T1000 (cell line): ENCODE data around the gene RTKN.

Experiments
- DNase-seq: peaks from one replicate; lab custom pipeline; 2025; ENCODE audit warnings: mixed read lengths; lab: John Stamatoyannopoulos, UW

Gene RTKN

DNA sequence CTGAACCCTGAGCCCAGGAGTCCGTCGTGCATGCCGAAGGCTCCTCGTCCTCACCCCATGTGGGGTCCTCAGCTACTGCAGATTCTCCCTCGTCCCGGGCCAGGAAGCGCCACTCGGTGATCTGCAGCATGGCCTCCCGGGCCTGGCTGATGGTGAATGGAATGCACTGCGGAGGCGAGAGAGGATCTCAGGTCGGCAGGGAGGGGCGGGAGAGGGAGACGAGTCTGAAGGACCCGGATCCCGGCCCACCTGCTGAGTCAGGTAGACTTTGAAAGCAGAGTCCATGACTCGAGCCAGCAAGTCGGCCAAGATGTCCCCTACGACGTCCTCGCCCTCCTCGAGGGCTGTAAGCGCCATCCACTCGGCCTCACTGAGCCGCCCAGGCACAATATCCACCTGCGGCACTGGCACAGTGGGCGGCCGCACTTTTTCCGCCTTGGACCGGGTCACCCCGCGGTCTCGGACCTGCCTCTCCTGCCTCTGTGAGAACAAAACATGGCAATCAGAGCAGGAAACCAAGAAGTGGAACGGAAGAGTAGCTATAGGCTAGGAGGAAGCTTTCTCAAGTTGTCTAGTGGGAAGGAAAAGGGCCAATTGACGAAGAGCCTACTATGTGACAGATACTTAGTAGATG, 25.9 kb downstream of the RTKN start:
- DNase-seq: no peak

DNA sequence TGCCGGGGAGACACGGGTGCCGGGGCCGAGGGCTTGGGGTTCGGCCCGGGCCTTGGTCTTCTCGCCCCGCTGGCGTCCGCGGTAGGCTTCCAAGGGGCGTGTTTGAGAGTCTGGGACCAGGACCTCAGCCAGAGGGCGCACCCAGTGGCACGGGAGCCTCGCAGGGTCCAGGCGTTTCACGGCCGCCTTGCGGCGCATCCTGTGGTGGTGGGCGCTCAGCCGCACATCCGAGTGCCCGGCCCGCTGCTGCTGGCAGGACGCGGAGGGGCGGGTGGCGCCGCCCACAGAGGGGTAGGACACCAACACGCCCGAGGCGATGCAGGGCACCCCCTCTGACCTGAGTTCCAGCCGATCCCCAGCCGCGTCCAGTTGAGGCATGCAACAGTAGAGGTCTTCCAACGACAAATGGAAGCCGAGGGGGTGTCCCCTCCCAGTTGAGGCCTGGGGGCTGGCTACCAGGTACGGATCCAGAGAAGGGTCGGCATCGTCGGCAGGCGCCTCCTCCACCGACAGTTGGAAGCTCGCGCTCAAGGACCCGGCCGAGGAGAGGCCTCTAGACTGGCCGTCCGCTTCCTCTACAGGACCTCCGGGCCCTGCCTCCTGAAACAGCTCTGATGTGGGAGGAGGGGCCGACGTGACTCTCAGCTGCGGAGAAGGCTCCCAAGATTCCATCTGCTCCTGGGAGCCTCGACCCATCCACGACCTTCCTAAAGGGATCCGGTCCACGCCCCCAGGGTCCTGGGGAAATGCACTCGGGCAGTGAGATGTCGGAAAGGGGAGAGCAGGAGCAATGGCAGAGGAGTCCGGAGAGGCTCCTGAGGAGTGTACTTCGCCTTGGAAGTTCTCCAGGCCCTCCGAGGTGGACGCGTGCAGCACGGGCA, 26.6 kb downstream of the RTKN start:
- no peak for DNase-seq

DNA sequence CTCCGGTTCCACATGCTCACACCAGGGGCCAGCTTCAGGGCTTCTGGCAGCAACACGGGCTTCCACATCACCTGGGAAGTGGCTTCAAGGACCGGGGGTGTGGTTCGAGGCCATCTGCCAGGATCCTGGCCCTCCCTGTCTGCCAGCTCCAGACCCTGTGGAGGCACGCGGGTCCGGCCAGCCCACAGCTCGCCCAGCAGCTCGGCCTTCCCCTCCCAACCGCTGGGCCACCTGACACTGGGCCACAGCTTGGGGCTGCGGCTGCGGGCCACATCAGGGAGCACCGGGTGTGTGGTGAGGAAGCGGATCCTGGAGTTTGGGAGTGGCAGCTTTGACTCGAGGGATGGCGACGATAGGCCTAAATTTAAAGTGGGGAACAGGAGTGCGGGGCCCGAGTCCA, 27.3 kb downstream of the RTKN start:
- DNase-seq: no peak

DNA sequence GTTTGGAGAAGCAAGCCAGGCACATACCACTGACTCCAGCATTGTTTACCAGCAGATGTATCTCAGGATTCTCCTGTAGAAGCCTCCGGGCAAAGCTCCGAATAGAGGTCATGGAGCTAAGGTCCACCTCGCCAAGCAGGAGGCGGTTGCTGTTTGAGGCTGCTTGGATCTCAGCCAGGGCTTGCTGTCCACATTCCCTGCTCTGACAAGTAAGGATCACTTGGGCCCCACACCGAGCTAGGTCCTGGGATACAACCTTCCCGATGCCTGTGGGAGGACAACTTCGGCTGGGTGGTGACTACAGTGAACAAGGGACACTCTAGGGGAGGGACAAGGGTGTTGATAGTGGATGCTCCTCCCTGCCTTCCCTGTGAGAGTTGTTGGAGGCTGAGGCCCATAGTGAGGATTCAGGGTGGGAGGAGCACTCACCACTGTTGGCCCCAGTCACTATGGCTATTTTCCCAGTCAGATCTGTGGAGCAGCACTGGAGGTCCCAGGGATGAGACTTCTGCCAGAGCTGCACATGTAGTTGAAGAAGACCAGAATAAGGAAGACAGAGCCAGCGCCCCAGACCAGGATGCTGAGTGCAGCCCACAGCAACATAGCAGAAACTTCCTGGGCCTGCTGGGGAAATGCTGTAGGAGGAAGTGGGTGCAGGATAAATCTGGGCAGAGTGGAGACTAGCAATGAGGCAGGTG, 28.6 kb downstream of the RTKN start:
- DNase-seq: no peak

DNA sequence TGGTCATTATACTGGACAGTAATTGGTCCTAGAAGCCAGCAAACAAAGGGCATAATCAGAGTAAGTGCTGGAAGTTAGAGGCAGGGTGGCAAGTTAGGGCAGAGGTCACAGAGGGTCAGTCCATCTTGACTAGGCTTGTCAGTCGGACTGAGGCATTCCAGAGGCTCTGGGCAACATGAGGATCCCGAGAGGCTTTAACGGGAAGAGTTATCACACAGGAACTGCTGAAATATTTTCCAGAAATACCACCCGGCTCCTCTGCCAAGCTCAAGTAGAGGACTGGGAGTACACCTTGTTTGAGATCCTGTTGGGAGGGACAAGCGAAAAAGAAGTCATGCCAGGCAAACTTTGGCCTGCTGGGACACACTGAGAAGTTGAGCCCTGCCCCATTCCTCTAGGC, 34.1 kb downstream of the RTKN start:
- DNase-seq: no peak

DNA sequence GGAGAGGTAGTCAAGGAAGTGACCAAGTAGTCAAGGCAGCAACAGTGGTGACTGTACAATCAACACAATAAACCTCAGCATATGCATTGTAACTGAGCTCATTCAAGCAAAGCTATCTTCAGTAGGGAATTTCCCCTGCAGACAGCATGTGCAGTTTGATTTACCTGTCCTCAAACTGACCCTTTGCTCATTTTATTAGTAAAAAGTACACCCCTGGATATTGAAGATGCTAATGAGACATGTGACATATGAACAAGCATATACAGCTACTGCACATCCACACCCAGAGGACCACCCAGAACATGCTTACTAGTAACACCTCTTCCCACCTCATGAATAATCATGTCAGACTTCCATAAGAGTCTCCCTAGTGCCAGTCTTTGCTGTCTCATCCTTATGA, 35.7 kb downstream of the RTKN start:
- DNase-seq: no peak

DNA sequence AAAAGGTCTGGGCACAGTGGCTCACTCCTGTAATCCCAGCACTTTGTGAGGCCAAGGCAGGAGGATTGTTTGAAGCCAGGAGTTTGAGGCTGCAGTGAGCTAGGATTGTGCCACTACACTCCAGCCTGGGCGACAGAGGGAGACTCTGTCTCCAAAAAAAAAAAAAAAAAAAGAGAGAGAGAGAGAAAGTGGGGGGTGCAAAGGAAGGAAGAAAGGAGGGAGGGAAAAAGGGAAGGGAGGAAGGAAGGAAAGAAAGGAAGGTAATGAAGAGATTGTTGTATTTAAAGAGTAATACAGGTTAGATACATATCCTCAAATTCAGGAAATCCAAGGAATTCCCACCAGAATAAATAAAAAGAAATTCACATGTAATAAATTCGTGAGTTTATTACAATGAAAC, 39.8 kb downstream of the RTKN start:
- no peak for DNase-seq

DNA sequence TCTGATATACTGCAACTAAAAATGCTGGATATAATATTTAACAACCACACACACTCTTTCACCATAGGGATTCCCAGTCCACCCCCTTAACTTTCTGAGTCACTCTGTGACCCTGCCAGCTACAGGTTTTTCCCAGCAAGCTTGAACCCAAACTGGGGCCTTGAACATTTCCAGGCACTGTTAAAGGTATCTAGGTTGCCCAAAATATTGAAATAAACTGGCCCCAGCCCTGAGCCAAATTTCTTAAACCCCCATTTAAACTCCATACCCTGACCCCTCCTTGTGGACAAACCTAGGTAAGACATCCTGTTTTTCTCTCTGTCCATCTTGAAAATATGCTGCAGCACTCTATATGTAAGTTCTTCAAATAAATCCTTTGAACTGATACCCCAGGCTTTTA, 42.0 kb downstream of the RTKN start:
- DNase-seq: no peak

DNA sequence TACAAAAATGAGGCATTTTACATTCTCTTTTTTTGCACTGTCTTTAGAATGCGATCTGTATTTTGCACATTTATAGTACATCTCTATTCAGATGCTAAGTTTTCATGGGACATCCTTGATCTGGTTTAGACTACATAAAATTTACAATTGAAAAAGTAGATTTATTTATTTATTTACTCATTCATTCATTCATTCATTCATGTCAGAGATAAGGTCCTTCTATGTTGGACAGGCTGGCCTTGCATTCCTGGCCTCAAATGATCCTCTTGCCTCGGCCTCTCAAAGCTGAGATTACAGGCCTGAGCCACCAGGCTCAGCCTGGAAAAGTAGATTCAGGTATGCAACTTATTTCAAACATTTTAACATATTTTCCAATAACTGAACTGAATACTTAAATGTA, 45.6 kb downstream of the RTKN start:
- no peak for DNase-seq

DNA sequence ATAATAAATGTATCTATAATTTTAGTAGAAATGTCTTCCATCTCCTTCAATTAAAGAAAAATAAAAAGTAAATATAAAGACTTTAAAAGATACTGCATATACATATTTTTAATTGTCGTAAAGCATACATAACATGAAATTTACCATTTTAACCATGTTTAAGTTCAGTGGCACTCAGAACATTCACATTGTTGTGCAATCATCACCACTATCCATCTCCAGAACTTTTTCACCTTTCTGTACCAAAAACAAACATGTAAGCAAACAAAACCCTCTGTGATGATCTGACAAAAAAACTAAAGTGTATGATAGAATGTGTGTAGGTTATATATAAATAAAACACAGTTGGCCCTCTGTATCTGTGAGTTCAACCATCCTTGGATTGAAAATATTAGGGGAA, 48.2 kb downstream of the RTKN start:
- no peak for DNase-seq

DNA sequence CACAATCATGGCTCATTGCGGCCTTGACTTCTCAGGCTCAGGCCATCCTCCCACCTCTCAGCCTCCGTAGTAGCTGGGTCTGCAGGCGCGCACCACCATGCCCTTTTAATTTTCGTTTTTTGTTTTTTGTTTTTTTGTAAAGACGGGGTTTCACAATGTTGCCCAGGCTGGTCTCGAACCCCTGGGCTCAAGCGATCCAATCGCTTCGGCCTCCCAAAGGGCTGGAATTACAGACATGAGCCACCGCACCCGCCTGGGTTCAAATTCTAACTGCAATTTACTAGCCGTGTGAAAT, 49.3 kb downstream of the RTKN start:
- no peak for DNase-seq

DNA sequence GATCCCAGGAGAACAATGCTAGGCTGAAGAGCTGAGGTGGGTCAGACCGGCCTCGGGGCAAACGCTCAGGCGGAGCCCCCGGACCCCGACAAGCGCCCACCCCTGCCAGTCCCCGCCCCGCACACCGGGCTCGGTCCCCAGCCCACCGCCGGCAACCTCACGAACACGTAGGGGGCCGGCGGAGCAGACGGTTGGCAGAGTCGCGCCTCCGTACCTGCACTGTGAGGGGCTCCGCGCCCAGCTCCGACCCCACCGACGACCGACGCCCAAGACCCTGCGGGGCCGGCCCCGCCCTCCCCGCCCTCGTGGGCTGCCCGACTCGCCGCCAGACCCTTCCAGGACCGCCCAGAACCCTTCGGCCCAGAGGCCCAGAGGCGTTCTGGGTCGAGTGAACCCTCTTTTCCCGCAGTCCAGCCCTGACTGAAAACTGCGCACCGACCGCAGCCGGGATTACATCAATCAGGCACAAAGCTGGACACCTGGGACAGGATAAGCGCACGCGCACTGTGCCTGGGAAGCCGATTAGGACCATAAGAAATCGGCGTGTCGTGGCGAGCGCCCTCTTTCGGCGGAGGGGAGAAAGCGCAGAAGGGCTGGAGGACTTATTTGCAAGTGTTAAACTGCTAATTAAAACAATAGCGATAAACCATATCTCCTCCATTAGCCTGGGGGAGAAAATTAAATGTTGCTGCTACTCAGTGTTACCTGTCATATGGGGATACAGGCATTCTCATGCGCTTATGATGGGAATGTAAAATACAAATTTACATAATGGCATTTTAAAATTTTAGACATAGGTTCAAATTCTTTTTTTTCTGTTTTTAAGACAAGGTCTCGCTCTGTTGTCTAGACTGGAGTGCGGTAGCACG, 49.9 kb downstream of the RTKN start:
- DNase-seq: peak; percentile 77

DNA sequence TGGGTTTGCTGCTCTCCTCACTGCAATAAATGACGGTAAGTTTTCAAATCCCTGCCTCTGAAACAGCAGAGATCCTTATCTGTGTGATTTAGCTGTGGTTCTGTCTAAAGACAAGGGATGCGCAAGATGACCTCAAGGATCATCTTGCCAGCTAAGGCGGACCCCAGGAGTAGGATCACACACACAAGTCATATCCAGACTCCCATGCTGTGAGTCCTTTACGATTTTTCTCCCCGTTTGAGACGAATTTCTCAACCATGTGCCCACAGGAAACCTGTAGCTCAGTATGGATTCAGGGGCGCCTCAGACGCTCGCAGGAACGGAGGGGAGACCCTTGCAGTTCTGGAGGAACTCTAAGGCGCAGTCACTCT, 50.5 kb downstream of the RTKN start:
- no peak for DNase-seq

DNA sequence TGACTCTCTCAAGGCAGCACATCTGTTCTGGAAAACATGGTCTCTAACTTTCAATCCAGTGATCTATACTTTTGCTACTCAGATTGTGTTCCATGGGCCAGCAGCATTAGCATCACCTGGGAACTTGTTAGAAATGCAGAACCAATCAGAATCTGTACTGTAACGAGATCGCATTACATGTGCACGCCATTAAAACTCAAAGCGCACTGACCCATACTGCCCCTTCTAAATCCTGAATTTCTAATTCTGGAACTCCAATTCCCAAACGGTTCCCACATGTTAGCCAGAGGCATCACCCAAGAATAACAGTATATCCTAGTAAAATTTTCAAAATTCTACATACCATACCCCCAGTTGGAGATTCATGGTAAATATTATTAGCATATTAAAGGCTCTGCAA, 51.1 kb downstream of the RTKN start:
- DNase-seq: no peak

DNA sequence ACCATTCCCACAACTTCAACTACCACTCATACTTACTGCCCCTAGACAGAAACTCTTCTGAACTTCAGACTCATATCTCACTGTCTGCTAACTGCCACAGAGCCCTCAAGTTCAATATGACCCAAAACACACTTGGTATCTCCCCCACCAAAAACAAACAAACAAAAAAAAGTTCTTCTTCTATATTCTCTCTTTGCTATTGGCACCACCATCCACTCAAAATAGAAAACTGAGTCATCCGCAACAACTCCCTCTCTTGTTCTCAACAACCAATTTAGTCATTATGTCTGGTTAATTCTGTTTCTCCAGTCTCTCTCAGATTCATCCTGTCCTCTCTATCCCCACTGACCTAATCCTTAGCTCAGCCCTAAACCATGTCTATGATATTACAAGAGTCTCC, 54.4 kb downstream of the RTKN start:
- no peak for DNase-seq

DNA sequence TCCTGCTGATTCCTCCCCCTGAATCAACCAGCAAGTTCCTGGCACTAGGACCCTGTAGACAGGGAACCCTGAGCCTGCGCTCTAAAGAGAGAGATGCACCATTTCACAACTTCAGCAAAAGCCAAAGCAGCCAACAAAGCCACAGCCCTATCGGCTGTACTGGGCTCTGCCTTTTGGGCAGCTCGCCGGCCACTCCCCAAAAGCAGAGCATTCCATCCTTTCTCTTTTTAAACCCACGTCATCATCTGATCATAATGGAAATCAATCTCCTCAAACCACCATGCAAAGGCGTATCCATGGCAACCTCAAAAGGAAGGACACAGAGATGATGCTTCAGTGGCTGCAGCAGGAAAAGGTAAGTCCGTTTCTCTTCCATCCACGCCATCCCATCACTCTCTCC, 56.3 kb downstream of the RTKN start:
- no peak for DNase-seq

DNA sequence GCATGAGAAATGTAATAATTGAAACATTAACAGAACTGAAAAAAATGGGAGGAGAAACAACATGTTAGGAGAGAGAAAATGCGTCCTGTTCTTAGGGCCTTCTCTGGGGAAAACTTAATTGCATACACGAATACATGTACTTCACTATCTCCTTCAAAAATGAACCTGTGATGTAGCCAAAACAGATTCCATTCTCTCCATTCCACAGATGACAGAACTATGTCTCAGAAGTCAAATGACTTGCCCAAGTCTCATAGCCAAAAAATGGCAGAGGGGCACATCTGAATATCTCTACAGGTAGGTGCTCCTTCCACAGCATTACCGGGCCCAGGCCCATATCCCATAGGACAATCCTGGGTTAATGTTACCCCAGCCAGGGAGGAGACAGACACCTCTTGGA, 57.7 kb downstream of the RTKN start:
- DNase-seq: no peak

DNA sequence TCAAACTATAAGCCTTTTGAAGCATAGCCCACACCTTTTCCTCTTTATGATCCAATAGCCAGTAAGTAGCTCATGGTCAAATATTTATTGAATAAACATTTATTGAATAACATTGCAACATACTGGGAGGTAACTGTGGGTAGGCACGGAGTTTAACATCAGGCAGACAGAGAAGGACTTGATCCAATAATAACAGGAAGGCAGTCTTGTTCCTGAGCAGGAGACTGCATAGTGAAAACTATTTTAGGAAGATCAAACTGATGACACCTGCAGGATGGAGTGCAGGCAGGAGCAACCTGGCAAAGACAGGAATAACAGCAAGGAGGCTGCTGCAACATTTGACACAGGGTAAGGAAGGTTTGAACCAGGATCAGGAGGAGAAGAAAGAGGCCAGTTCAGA, 58.5 kb downstream of the RTKN start:
- no peak for DNase-seq

DNA sequence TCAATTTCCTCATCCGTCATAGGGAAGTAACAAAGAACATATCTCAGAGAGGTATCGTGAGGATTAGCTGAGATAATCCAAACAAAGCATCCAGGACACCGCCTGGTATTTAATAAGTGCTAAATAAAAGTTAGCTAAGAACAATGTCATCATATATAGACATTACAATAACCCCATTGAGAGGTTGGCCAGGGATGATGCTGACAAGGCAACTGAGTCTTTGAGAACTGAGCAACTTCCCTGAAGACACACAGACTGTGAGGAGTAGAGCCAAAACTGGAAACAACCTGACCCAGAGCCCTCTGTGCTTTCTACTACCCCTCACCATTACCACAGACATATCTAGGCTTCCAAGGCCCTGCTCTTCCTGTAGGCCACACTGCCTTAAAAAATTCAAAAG, 60.0 kb downstream of the RTKN start:
- DNase-seq: no peak

DNA sequence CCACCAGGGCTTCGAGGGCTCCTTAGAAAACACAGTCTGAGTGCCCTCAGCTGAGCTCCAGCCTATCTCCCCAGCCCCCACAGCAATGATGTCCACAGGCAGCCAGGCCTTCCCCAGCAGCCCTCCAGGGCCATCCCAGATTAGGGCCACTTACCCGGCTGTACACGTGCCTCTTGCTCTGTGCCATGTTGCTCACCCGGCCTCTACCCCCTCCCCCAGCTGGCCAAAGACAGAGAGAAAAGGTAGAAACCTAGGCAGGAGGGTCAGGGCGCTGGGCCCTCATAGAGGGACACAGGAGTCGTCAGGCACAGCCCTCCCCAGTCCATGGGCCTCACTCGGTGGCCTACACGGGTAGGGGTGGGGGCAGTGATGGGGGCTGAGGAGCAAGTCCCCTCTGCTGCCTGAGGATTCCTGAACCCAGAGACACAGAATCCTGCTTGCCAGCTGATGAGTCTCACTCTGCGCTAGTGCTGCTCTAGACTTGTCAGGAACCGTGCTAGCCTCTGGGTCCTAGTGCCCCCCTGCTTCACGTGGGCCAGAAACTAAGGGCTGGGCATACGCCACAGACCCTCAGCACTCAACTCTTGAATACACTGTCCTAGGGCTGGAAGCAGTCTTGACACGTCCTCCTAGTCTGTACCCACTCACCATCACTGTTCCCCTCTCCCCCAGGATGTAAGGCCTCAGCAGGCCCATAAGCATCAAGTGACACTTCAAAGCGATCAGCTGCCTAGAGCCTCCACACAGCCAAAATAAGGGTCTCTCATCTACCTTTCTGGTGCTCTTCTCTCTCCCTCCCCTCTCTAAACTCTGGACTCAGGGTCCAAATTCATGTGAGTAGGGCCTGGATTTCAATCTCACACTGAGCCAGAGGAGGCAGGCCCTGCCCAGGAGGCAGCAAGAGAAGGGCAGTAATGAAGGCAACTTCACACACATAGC, 61.6 kb downstream of the RTKN start, which contains the start of gene DCTN1:
Gene DCTN1 (minus strand): TSS at position 461 of the 939 bp plus-strand sequence. CDS start 274 bp downstream, at position 187.
- no peak for DNase-seq

DNA sequence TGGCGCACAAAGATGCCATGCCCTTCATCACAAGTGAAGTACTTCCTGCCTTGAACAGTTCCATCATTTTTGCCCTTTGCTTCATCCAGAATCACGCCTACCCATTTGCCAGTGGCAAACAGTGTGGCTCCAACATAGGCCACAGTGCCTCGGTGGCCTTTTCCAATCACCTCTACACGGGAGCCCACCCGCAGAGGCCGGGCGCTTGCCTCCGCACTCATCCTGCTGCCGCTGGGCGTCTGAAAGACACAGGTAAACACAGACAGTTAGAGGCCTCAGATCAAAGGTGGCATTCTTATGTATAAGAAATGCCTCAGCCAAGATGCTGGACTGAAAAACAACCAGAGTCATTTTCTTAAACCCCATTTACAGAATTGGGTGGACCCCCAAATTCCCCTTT, 63.7 kb downstream of the RTKN start:
- DNase-seq: no peak
